GM21381 (cell line): ENCODE results near the gene GART.
"Not testable (repeated sequence)": the region's sequence is repeated elsewhere in the genome, so short reads cannot be mapped to it uniquely, and the experiment has no call there.

Experiments
- ATAC-seq: cut with Tn5 transposase; IDR thresholded peaks from one replicate; pipeline ENCODE4 v1.9.1; 2021; ENCODE audit warnings: mild to moderate bottlenecking, moderate library complexity; ENCODE audit not compliant: unreplicated experiment

Gene GART

DNA sequence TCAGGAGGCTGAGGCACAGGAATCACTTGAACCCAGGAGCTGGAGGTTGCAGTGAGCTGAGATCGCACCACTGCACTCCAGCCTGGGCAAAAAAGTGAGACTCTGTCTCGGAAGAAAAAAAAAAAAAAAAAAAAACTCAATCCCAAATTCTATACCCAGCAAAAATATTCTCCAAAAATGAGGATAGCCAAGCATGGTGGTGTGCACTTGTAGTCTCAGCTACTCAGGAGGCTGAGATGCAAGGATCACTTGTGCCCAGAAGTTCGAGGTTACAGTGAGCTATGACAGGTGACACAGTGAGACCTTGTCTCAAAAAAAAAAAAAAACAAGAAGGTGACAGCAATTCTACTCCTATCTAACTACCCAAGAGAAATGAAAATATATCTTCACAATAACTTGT, 68.6 kb downstream of the GART start:
- no peak for ATAC-seq

DNA sequence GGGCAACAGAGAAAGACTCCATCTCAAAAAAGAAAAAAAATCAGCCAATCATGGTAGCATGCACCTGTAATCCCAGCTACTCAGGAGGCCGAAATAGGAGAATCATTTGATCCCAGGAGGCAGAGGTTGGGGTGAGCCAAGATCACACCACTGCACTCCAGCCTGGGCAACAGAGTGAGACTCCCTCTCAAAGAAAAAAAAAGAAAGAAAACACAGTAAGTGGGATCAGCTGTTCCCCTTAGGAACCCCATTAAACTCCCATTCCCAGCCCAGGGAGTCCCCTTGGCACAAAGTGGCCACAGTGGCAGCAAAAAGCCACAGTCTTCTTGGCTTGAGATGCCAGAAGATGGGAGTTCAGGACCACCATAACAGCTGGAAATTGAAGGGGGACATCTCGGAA, 71.2 kb downstream of the GART start:
- no peak for ATAC-seq

DNA sequence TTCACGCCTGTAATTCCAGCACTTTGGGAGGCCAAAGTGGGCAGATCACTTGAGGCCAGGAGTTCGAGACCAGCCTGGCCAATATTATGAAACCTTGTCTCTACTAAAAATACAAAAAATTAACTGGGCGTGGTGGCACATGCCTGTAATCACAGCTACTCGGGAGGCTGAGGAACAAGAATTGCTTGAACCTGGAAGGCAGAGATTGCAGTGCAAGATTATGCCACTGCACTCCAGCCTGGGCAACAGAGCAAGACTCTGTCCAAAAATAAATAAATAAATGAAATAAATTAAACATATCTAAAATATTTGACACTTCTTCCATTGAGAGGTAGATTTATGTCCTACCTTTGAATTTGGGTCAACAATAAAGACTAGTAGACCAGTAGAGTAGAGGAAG, 72.7 kb downstream of the GART start:
- not testable (repeated sequence) for ATAC-seq

DNA sequence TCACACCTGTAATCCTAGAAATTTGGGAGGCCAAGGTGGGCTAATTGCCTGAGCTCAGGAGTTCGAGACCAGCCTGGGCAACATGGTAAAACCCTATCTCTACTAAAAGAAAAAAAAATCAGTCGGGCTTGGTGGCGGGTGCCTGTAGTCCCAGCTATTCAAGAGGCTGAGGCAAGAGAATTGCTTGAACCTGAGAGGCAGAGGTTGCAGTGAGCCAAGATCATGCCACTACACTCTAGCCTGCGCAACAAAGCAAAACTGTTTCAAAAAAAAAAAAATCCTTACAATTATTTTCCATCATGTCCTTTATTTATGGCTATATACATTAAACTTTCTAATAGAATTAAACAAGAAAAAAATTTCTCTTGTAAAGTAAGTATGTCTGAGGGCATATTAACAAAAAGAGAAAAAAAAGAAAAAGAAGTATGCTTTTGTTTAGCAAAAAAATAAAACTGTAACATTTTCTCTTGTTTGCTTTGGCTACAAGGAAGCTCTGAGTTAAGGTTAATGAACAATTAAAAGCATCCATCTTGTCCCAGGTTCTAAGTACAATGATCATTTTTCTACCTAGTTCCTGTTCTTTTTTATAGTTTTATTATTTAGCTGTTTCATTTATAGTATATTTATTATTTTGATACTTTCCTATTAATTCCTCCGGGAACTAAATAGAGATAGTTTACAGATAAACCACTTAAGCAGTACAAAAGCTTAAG, 80.2 kb downstream of the GART start:
- no peak for ATAC-seq

DNA sequence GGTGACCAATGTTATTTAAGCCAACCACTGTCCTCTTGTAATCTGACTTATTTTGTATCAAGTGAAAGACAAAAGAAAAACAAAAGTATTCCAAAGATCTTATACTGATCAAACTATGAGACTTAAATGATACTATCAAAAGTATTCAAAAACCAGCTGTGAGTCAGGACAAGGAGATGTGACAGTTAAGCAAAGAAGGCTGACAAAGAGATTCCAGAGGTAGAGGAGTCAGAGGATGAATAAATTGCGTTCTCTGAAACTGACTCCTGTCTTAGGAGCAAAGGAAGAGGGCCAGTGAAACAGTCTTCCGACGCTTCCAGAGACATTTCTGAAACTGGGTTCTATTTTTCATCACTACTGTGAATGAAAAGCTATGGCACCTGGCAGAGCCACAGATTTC, 83.1 kb downstream of the GART start:
- no peak for ATAC-seq

DNA sequence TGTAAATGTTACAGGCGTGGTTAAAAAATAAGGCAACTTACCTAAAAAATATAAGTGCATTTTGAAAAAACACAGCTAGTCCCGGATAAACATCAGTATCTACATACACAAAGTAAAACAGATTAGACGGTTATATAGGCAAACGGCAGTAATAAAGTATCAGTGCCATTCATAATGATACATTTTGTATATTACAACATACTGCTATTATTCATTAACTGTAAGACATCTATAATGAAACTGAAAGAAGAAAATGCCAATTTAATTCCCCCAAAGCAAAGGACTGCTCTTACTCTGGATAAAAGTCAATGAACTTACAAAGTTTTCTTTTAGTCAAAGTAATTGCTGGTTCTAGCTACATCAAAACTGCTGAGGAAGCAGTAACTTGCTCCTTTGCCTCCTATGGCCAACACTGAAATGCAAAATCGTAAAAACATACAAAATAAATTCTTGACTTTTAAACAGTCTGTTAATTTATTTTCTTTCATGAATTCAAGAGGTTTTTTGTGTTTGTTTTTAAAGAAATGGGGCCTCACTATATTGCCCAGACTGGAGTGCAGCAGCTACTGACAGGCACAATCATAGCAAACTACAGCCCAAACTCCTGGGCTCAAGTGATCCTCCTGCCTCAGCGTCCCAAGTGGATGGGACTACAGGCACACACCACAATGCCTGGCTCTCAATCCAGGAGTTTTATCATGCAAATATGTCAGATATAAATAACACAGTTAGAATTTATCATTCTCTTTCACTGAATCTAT, 86.1 kb downstream of the GART start:
- no peak for ATAC-seq
